GM12892 (cell line): ENCODE results near the gene TMEM120A.

Experiments
- POLR2A ChIP-seq: IDR thresholded peaks from 2 replicates; pipeline ENCODE4 v1.6.1; 2011; ENCODE audit warnings: low read depth, low read length, control low read depth
- POLR2AphosphoS5 ChIP-seq: IDR thresholded peaks from 2 replicates; pipeline ENCODE4 v1.6.1; 2011; ENCODE audit warnings: low read depth, low read length, control low read depth
- TAF1 ChIP-seq: IDR thresholded peaks from 2 replicates; pipeline ENCODE4 v1.6.1; 2011; ENCODE audit warnings: low read depth, mild to moderate bottlenecking, control low read depth, low read length, borderline replicate concordance

DNA sequence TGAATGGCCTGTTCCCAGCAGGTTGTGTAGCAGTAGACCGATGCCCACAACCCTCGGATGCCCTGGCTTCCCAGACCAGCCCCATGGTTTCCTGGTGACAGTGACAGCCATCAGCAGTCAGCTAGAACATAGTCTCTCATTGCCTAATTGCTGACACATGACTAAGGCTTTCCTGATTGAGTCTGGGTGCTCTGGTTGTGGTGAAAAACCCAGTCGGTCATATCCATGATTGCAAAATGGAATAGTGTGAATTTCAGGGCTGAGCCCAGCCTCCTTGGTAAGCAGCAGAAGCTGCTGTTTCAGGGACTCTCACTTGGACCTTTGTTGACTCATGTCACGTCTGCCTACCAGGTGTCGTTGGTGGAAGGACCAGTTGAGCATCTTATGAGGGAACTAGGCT lies 42.9 kb downstream of the TMEM120A start:
- TF ChIP-seq POLR2AphosphoS5 (no peak), POLR2A (no peak), TAF1 (no peak)
